Measurements from ENCODE around the gene FRAS1. TPM values are rescaled to one million over a fixed set of nuclear protein-coding genes. Genes with fewer than 3 reads are reported as not detected.

Gene FRAS1
- total RNA-seq, 1 experiment from 2014 or later = 82.0 TPM

- no peaks in the 10 kb centered on the region for H3K9me3 Mint-ChIP-seq
- ChIA-PET CTCF (no interaction called here), POLR2A (no interaction called here)
- peaks cover 49% of the 10 kb centered on the region for H3K36me3 Mint-ChIP-seq
- no peak for DNase-seq (ENCODE audit: low spot score)
- H3K27me3 Mint-ChIP-seq (ENCODE audit: low read depth) = no peaks in the 10 kb centered on the region
- H3K27ac Mint-ChIP-seq = no peak overlapping the region
- peaks cover 12% of the 10 kb centered on the region for H3K4me1 Mint-ChIP-seq
- no peak overlapping the region for H3K4me3 Mint-ChIP-seq
- no peak for ATAC-seq
- TF ChIP-seq ZNF671 (CRISPR knock-in tag; IDR thresholded peaks at IDR 0.05) = no peak
- no peak for TF ChIP-seq ZBTB43 (CRISPR knock-in tag; IDR thresholded peaks at IDR 0.05)
- no peak for TF ChIP-seq HMGA2 (CRISPR knock-in tag; IDR thresholded peaks at IDR 0.05)
- no peak for TF ChIP-seq NFATC4 (CRISPR knock-in tag; IDR thresholded peaks at IDR 0.05)
- no peak for TF ChIP-seq ATF3 (CRISPR knock-in tag; conservative IDR thresholded peaks at IDR 0.05)
- no peak for TF ChIP-seq ETV6 (CRISPR knock-in tag; IDR thresholded peaks at IDR 0.05)
- TF ChIP-seq ZNF423 (CRISPR knock-in tag; IDR thresholded peaks at IDR 0.05) = no peak
- TF ChIP-seq AFF4 (CRISPR knock-in tag; IDR thresholded peaks at IDR 0.05; ENCODE audit: borderline replicate concordance) = no peak
- TF ChIP-seq SMAD4 (CRISPR knock-in tag; IDR thresholded peaks at IDR 0.05) = no peak
- no peak for TF ChIP-seq NR3C1 (CRISPR knock-in tag; conservative IDR thresholded peaks at IDR 0.05; ENCODE audit: low read depth)
- no peak for TF ChIP-seq ATF2 (CRISPR knock-in tag; IDR thresholded peaks at IDR 0.05; ENCODE audit: borderline replicate concordance, low read depth)
- TF ChIP-seq ELF4 (CRISPR knock-in tag; IDR thresholded peaks at IDR 0.05; ENCODE audit: low read depth) = no peak
- TF ChIP-seq AR (CRISPR knock-in tag; IDR thresholded peaks at IDR 0.05) = no peak
- TF ChIP-seq ZNF121 (CRISPR knock-in tag; IDR thresholded peaks at IDR 0.05) = no peak
- TF ChIP-seq ZNF317 (CRISPR knock-in tag; IDR thresholded peaks at IDR 0.05; ENCODE audit: borderline replicate concordance, low read depth) = no peak
- TF ChIP-seq GRHL2 (CRISPR knock-in tag; IDR thresholded peaks at IDR 0.05; ENCODE audit: insufficient replicate concordance, severe bottlenecking) = no peak
Observed at GRCh38 chr4:78510108-78510507, 453.0 kb downstream of the FRAS1 start.

- DNase-seq (ENCODE audit: low spot score) (no peak), ATAC-seq (no peak)
- no peaks in the 10 kb centered on the region for H3K27me3 Mint-ChIP-seq (ENCODE audit: low read depth)
- peaks cover 8% of the 10 kb centered on the region for H3K4me1 Mint-ChIP-seq
- no peak overlapping the region for H3K27ac Mint-ChIP-seq
- CTCF ChIA-PET = no interaction called here
- TF ChIP-seq RORB (CRISPR knock-in tag; IDR thresholded peaks at IDR 0.05) = no peak
- TF ChIP-seq TEAD4 (CRISPR knock-in tag; IDR thresholded peaks at IDR 0.05) = no peak
- no peak for TF ChIP-seq SMAD4 (CRISPR knock-in tag; IDR thresholded peaks at IDR 0.05)
- TF ChIP-seq ETV6 (CRISPR knock-in tag; IDR thresholded peaks at IDR 0.05) = no peak
- peaks cover 44% of the 10 kb centered on the region for H3K36me3 Mint-ChIP-seq
- no peaks in the 10 kb centered on the region for H3K9me3 Mint-ChIP-seq
- H3K4me3 Mint-ChIP-seq = no peak overlapping the region
- POLR2A ChIA-PET = no interaction called here
Observed at GRCh38 chr4:78510681-78511080, 453.6 kb downstream of the FRAS1 start.

Measured in WTC11 (cell line).